H1 (cell line): ENCODE data around the gene LTO1. TPM values are rescaled to one million over a fixed set of nuclear protein-coding genes. Genes with fewer than 3 reads are reported as not detected.

ENCODE experiments used
- FOSL1 ChIP-seq: IDR thresholded peaks from 2 replicates; pipeline ENCODE4 v1.6.1; 2011; ENCODE audit warnings: mild to moderate bottlenecking, low read depth, low read length, moderate library complexity; ENCODE audit not compliant: insufficient read depth
- GTF2F1 ChIP-seq: IDR thresholded peaks from 2 replicates; pipeline ENCODE4 v1.6.1; 2012; ENCODE audit warnings: low read depth, low read length, improper control_type of control experiment, borderline replicate concordance
- KDM1A ChIP-seq: fragments of 200-600, 300-600 bp; sonication (generic); IDR thresholded peaks from 2 replicates; pipeline ENCODE4 v1.7.1; 2016; ENCODE audit warnings: mild to moderate bottlenecking, low read length, borderline replicate concordance
- PHF8 ChIP-seq: fragments of 200-600 bp; sonication (generic); conservative IDR thresholded peaks from 2 replicates; pipeline ENCODE4 v1.7.1; 2012; ENCODE audit warnings: low read depth, mild to moderate bottlenecking, inconsistent platforms, low read length, moderate library complexity
- SIN3A ChIP-seq, 2 experiments: IDR thresholded peaks in 1 of 2; conservative IDR thresholded peaks in 1 of 2; 2 replicates each; pipeline ENCODE4 v1.6.1; 2011 to 2012; ENCODE audit warnings: low read length in 2 of 2, improper control_type of control experiment in 1 of 2, low read depth in 1 of 2, mild to moderate bottlenecking in 1 of 2
- SIRT6 ChIP-seq: IDR thresholded peaks from one replicate; pipeline ENCODE4 v1.7.1; 2012; ENCODE audit warnings: low read length, inconsistent platforms
- USF2 ChIP-seq: IDR thresholded peaks from 2 replicates; pipeline ENCODE4 v1.6.1; 2011; ENCODE audit warnings: low read length, improper control_type of control experiment
- ZNF274 ChIP-seq: IDR thresholded peaks from 2 replicates; pipeline ENCODE4 v1.7.0; 2012; ENCODE audit warnings: low read length, borderline replicate concordance; ENCODE audit errors: extremely low read depth
- polyA plus RNA-seq, 7 experiments: library from polyadenylated mRNA; depleted of rRNA in 3 of 7; stranded (reverse) in 5 of 7; unstranded in 2 of 7; fragments of >200 nt in 5 of 7; fragments of 200-250 nt in 2 of 7; gene quantifications; 1 replicate in 5 of 7; 2 replicates in 1 of 7; 4 replicates in 1 of 7; pipeline versions ENCODE4 v1.2.1 to v1.2.3, GENCODE V29; 2011 to 2013; ENCODE audit warnings: missing spikeins in 2 of 7, mixed read lengths in 2 of 7
- total RNA-seq: library from RNA; stranded (reverse); fragmentation: NEBNext Ultra II Directional; extraction: Animal tissue kit (Norgen Biotek cat#: 25700); gene quantifications from 2 replicates; pipeline ENCODE4 v1.2.1, GENCODE V29; 2021

LTO1 gene
- total and polyA plus RNA-seq, 2 of the 8 experiments (the other 6 are each of a cell fraction or from before 2014, with no cell fraction given): 15.4 to 21.3 TPM

- TF ChIP-seq FOSL1: no peak
- no peak for TF ChIP-seq GTF2F1
- no peak for TF ChIP-seq ZNF274
- no peak for TF ChIP-seq KDM1A
- no peak for TF ChIP-seq USF2
- TF ChIP-seq PHF8: no peak
- no peak for TF ChIP-seq SIN3A (conservative IDR thresholded peaks at IDR 0.05 in 1 of 2, IDR thresholded peaks at IDR 0.05 in 1 of 2; ENCODE audit: low read depth in 1 of 2, low read length in 2 of 2)
- no peak for TF ChIP-seq SIRT6
These were observed 30.0 kb downstream of the LTO1 start (continued) for GRCh38 chr11:69644962-69645675.
